ENCODE results near the gene RUNX3.

RUNX3 gene

DNA sequence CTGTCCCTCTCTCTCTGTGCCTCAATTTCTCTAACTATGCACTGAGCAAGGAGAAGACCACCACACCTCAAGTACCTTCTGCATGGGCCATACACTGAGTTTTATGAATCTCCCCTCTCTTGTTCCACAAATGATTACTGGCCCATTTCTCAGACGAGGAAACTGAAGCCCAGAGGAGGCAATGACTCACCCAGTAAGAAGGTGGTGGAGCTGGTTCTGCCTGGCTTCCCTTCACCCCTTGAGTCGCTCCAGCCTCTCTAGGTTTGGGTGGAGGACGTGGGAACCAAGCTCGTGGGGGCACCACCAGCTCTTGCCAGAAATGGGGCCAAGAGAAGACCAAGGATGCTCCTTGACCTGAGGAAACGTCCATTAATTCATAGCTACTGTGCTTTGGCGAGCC lies 21.3 kb upstream of the RUNX3 start:
- Histone ChIP-seq H3K27ac (no peak overlapping the region), H3K4me3 (no peak overlapping the region)

DNA sequence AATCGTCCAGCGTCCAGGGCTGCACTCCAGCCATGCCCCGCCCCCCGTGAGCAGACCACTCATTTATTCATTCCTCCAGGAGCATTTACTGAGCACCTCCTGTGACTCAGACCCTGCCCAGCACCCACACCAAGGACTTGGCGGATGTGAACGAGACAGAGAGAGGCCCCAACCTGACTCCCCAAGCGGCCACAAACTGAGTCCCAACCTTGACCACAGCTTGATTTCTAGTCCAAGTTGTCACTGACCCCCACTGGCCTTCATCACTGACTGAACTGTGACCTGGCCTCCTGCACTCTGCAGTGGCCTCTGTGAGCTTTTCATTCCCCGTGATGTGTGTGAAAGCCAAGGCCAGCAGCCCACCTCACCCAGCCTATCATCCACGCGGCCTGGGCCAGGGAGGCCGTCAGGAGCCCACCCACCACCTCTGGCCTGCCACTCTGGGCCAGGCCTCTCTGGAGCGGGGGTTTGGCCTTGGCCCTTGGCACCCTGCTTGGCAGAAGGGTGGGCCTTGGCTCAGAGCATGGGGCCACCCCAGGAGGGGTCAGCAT lies 19.3 kb upstream of the RUNX3 start:
- no peak overlapping the region for H3K27ac ChIP-seq

DNA sequence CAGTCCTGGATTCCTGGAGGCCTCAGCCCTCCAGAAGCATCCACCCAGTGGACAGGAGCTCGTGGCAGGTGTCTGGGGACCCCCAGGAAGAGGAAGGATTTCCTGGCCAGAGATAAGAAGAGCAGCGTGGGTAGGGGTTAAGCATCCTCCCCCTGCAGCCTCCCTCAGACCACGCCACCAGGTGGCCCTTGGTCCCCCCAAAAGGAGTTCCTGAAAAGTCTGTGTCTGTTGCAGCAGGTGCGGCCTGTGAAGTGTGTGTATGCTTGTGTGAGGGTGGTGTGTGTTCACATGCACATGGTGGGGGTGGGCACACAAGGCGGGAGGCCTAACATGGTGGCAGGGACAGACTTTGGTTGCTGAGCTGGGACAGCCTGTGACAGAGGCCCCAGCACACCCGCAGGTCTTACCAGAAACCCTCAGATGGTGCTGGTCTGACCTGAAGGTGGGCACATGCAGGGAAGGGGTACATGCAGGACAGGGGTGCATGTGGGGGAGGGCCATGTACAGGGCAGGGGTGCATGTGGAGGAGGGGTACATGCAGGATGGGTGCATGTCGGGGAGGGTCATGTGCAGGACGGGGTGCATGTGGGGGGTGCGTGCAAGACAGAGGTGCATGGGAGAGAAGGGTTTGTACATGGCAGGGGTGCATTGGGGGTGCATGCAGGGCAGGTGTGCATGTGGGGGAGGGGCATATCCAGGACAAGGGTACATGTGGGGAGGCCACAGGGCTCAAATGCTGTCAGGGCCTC lies 18.2 kb upstream of the RUNX3 start:
- no peak overlapping the region for H3K4me3 ChIP-seq
- peak overlapping the region in 2 of 21 experiments; percentile 1 to 16 for H3K27ac ChIP-seq

More for the DNA sequence above, 19.3 kb upstream of the RUNX3 start:
- no peak overlapping the region for H3K4me3 ChIP-seq

DNA sequence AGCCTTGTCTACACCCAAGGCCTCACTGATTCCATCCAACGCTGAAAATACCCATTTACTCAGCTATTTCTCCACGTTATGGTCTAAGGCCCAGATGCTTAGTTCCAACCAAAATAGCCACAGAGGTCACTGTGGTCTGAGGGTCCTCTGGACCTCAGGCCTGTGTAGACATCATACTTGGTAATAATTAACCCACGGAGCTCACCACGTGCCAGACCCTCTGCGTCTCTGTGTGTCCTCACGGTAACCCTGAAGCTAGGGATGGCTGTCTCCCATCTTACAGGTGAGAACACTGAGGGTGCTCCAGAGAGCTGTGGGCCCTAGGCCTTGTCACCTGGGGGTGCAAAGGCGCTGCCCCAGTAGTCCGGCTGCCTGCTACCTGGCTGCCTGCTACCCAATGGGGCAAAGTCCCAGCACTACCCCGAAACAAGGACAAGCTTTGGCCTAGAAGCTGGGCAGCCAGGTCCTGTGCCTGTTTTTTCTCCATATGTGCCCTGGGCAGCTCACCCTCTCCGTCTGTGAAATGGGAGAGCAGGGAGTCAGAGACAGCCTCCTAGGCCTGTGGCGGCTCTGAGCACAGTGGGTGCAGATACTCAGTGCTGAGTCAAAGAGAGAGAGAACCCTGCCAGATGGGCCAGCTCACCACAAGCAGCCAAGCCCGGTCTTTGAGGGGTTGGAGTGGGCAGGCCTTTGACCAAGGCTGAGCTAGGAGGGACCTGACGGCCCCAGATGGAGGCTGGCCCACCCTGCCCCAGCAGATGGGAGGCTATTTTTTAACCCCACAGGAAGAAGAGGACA lies 17.0 kb upstream of the RUNX3 start:
- no peak overlapping the region for H3K4me3 ChIP-seq
- H3K27ac ChIP-seq = peak overlapping the region in 2 of 21 experiments; percentile 1 to 16

DNA sequence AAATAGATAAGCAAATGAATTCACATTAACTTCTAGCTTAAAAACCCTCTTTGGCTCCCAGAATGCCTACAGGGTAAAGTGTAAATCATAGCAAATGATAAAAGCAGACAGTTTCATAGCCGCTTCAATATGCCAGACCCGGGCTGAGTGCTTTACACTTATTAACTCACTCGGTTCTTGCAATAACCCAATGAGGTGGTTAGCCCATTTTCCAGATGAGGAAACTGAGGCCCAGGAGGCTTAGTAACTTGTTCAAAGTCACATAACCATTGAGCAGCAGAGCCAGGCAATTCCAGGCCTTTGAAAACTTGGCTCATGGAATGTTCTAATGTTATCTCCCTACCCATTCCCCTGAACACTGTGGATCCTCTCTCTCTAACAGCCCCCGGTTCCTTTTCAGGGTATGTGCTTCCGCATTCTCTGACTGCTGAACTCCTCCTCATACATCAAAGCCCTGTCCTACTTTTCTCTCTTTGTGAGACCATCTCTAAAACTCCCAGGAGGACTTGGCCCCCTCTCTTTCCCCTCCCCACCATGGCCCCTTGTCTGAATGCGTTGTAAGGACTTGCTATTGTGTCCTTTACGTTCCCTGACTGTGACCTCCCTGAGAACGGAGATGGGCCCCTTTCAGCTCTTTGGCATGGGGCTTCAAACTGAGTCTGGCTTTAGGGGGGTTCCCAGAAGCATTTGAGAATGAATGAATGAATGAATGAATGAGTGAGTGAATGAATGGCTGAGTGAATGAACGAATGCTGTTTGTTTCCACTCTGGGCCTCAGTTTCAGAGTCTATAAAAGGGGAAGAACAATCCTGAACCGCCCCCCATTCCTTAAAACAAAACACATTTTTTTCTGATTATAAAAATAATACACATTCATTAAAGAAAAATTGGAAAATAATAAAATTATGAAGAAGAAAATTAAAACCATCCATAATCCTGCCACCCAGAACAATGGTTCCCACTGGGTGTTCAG lies 15.6 kb upstream of the RUNX3 start:
- H3K4me3 ChIP-seq = no peak overlapping the region
- no peak overlapping the region for H3K27ac ChIP-seq

DNA sequence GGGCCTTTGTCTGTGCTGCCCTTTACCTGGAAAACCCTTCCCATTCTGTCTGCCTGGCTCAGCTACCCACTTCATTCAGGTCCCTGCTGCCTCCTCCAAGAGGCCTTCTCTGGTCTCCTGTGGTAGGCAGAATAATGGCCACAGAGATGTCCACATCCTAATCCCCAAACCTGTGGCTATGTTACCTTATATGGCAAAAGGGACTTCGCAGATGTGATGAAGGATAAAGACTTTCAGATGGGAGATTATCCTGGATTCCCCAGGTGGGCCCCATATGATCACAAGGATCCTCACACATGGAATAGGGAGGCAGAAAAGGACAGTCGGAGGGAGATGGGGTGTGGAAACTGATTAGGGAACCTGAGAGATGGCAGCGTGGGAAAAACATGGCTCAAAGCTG lies 14.2 kb upstream of the RUNX3 start:
- Histone ChIP-seq H3K27ac (no peak overlapping the region), H3K4me3 (no peak overlapping the region)

DNA sequence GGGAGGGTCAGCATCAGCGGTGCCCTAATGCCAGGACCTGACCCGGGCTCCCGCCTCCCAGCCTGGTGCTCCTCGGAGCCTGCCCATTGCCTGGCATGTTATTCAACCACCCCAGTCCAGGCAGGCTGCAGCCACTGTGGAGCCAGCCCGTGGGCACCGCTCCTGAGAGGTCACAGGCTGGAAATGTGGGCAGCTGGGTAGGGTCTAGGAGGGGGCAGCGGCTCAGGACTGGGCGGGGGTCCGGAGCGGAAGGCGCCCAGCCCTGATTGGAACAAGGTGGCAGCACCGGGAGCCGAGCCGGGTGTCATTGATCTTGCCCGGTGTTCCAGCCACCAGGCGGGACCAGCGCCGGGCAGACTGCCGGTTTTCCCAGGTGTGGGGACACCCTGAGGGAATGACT lies 12.7 kb upstream of the RUNX3 start:
- no peak overlapping the region for H3K27ac ChIP-seq
- no peak overlapping the region for H3K4me3 ChIP-seq

DNA sequence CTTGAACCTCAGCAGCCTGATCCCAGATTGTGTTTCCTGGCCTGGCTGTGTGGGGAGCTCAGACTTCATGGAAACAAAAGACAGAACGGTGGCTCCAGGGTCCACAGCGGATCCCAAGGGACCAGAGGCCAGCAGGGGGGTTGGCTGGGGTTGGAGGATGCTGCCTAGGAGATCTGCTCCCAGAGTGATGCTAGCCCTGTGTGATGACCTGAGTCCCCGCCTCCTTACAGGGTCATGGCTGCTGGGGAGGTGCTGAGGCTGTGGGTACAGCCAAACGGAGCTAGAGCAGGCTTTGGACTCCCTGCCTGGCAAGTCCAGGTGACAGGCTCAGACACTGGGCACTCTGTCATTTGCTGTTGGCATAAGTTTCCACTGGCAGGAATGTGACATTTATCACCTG lies 11.5 kb upstream of the RUNX3 start:
- Histone ChIP-seq H3K27ac (no peak overlapping the region), H3K4me3 (no peak overlapping the region)

DNA sequence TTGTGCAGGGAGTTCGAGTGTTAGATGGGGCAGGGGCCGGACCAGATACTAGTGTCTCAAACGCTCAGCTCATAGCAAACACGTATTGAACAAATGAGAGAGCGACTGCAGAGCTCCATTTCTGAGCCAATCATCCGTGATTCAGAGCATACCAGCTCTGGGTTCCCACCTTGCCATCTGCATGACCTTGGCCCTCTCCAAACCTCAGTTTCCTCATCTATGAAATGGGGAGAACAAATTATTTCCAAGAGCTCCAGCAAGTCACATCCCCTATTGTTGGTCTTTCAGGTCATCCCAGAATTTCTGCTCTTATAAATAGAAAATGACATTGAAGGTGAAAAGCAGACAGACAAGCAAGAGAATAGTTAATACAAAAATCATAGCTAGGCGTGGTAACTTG lies 10.2 kb upstream of the RUNX3 start:
- Histone ChIP-seq H3K27ac (no peak overlapping the region), H3K4me3 (no peak overlapping the region)

DNA sequence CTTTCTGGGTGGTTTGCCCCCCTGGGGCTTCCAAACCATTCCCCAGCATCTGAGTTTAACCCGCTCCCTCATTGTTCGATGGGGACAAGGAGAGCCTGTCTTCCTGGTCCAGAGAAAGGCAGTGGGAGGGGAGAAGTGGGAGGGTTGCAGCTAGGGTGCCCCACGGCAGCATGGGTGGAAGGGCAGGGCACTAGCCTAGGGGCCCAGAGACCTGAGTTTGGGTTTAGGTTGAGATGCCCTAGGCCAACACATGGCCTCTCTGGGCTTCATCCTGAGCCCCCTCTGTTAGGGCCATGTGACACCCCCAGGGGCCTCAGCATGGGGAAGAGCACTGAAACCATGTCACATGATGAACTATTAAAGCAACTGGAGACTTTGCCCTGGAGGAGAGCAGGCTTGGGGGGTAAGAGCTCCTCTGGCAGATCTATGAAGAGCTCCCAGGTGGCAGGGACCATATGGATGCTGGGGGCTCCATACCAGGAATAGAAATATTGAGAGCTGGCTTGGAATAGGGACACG lies 9.7 kb upstream of the RUNX3 start:
- Histone ChIP-seq H3K4me3 (no peak overlapping the region), H3K27ac (no peak overlapping the region)

DNA sequence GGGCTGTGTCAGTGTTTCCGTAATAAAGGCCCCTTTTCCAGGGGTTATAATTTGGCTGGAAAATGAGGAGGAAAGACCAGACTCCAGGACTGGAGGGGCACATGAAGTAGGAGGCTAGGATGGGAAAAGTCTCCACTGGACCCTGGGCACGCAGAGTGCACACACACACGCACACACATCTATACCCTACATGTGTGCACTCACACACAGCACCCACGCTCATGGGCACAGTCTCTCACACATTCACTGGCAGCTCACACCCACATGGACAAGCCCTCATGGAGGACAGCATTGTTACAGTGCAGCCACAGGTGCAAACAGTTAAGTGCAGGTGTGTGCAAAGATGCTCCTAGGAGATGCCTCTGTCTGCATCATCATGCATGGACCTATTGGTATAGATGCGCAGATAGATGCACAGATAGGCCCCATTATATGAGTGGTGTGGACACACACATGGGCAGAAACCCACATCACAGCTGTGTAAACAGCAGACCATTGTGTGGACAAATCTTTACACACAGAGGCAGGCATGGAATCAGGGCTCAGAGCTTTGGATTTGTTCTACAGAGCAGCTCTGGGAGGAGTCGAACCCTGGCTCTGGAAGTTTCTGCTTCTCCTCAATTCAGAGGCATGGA lies 9.1 kb upstream of the RUNX3 start:
- no peak overlapping the region for H3K4me3 ChIP-seq
- no peak overlapping the region for H3K27ac ChIP-seq

DNA sequence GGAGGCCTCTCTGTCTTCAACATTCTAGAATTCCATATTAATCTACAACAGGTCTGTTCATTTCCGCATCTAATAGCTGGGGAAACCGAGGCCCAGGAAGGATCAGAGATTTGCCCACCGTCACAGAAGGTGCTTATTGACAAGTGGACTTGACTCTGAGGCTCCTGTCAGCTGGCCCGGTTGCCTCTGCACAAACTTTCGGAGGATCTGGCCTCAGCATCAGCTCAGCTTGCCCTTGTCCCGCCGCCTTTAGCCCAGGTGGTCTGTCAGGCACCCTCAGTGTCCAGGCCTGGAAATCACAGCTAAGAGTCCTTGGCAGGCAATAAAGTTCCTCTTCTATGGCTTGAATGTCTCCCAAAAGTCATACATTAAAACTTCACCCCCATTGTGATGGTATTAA lies 8.2 kb upstream of the RUNX3 start:
- Histone ChIP-seq H3K27ac (no peak overlapping the region), H3K4me3 (no peak overlapping the region)

DNA sequence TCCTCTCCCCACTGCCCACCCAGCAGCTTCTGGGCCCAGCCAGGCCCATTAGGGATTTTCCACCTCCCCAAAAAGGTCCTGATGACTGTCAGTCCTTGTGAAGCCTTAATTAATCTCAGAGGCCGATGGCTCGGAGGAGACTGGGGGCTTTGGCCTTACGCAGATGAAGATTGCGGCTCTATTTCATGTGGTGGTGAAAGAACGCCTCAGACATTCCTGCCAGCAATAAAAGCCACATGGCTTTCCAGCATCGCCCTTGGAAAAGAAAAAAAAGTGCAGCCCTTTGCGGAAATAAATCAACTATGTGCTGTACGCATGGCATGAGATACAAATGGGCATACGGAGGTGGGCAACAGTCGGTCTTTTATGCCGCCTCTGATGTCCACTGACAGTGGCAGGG lies 6.6 kb upstream of the RUNX3 start:
- peak overlapping the region in 1 of 21 experiments; percentile 6 for H3K27ac ChIP-seq
- no peak overlapping the region for H3K4me3 ChIP-seq

DNA sequence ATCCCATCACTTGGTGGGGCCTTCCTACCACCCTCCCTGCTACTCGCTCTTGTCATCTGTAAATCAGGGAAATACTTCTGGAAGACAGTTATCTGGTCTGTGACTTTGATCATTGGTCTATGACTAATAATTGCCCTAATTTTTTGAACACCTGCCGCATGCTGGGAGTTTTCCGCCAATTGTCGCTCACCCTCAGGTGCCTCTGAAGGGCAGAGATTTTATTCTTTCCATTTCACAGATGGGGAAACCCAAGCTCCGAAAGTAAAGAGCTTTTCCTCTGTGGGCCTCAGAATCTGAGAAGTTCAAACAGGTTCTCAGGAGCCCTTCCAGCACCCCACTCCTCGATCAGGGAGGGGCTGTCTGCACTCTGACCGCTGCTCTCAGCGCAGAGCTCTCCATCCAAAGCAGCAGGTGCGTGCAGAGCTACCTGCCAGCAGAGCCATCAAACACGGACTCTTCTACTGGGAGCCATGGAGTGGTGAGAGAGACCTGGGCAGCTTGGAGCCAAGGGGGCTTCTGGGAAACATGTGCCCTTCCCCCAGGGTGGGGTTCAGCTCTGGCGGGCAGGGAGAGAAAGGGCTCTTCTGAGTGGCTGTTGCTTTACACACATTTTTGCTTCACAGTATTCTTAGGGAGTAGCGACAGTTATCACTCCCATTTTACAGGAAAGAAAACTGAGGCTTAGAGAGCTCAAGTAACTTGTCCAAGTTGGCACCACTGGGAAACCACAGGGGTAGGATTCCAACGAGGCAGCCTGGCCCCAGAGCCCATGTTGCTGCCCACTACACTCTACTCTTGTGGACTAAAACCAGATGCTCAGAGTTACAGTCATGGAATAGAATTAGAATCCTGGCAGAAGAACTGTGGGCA lies 5.8 kb upstream of the RUNX3 start:
- Histone ChIP-seq H3K27ac (peak overlapping the region in 1 of 21 experiments; percentile 0), H3K4me3 (no peak overlapping the region)

DNA sequence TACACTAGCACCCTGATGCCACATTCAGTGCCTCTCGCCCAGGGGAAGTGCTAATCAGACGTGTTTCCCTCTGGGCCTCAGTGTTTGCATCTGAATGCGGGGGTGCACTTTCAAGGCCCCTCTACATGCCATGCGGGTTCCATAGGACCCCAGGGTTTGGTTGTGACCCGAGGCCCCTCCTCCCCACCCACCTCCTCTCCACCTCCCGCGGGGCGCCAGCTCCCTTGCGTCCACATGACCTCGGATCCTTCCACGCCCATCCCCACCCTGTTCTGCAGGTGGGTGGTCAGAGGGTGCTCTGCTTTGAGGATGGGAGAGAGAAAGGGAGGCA lies 5.1 kb upstream of the RUNX3 start:
- H3K27ac ChIP-seq = peak overlapping the region in 1 of 21 experiments; percentile 0
- H3K4me3 ChIP-seq = no peak overlapping the region

DNA sequence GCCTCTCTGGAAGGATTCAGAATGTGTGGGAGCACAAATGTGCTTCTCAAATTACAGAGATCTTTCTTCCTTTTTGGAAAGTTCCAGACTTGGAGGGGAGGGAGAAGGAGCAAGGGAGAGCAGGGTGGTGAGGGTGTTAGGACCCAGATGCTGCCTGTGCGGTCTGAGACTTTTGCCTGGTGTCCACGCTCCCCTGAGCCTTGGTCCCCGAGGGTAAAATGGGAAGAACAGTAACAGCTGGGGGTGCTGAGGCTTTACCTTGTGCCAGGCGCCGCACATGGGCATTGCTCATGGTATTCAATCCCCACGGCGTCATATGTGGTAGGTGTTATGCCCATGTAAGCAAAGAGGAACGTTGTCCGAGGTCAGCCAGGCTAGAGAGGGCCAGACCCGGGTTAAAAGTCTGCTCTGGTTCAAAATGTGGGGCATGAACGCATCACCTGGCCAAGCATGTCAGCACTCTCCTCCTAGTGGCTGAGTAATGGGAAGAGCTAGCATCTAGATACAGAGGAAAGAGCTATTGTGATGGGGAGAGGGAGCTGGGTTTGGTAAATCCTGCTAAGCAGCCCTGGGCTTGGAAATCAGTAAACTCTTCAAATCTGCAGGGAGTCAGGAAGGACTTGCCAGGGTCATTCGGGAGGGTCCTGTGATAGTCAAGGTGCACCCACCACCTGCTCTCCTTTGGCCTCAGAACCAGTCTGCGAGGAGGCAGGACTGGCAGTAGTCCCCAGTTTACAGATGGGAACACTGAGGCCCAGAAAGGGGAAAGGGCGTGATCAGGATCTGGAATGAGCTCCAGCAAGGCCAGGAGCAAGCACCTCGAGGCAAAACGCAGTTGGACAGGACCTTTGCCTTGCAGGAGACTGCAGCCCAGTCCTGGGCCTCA lies 4.5 kb upstream of the RUNX3 start:
- Histone ChIP-seq H3K27ac (no peak overlapping the region), H3K4me3 (no peak overlapping the region)

DNA sequence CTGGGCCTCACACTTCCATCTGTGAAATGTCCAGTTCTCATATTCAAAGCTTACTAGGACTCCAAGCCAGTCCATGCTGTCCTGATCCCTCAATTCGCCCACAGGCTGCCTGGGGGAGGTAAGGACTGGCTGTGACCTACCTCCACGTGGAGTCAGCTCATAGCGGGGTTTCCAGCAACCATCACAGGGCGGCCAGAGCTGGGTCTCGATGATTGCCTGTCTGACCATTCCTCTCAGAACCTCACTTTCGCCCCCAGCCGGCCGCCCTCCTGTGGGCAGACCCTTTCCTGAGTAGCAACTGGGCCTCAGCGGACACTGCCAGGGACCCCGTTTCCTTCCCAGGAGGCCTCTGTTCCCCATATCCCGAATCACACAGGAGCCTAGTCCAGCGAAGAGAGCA lies 3.4 kb upstream of the RUNX3 start:
- no peak overlapping the region for H3K4me3 ChIP-seq
- no peak overlapping the region for H3K27ac ChIP-seq
